OCI-LY3 (cell line): Measurements from ENCODE around the gene MLH1.

Experiments used
- H2AFZ ChIP-seq: fragments of 200-600, 300-600 bp; shearing (Covaris generic); 2 replicates; pipeline ENCODE4 v1.6.0; 2014; ENCODE audit warnings: antibody characterized with exemption, low read depth, low read length
- H3K27ac ChIP-seq: fragments of 200-600, 300-600 bp; sonication (generic); 2 replicates; pipeline ENCODE4 v1.5.1; 2014; ENCODE audit warnings: mild to moderate bottlenecking, low read length, moderate library complexity, mixed read lengths
- H3K27me3 ChIP-seq: fragments of 200-600, 300-600 bp; sonication (generic); 2 replicates; pipeline ENCODE4 v1.6.1; 2014; ENCODE audit warnings: low read depth, low read length, mixed read lengths
- H3K36me3 ChIP-seq: fragments of 200-600, 300-600 bp; sonication (generic); replicated peaks from 2 replicates; pipeline ENCODE3; 2014; ENCODE audit warnings: low read depth, low read length, mixed read lengths
- H3K4me1 ChIP-seq: fragments of 300-600, 200-600 bp; sonication (generic); 2 replicates; pipeline ENCODE4 v1.6.1; 2014; ENCODE audit warnings: low read length, mixed read lengths
- H3K4me2 ChIP-seq: fragments of 200-600, 300-600 bp; sonication (generic); 2 replicates; pipeline ENCODE4 v1.6.1; 2014; ENCODE audit warnings: low read length, mixed read lengths
- H3K4me3 ChIP-seq: fragments of 300-600, 200-600 bp; sonication (generic); 2 replicates; pipeline ENCODE4 v1.5.1; 2014; ENCODE audit warnings: antibody characterized with exemption, mild to moderate bottlenecking, low read length, moderate library complexity
- H3K79me2 ChIP-seq: fragments of 300-600, 200-600 bp; shearing (Covaris generic); 2 replicates; pipeline ENCODE4 v1.6.1; 2014; ENCODE audit warnings: mild to moderate bottlenecking, low read length, mixed read lengths
- H3K9ac ChIP-seq: fragments of 300-600, 200-600 bp; shearing (Covaris generic); 2 replicates; pipeline ENCODE4 v1.6.0; 2014; ENCODE audit warnings: mild to moderate bottlenecking, low read length, moderate library complexity
- H3K9me3 ChIP-seq: fragments of 200-600, 300-600 bp; shearing (Covaris generic); 2 replicates; pipeline ENCODE4 v1.6.1; 2014; ENCODE audit warnings: low read length, mixed read lengths; ENCODE audit not compliant: insufficient read depth
- H4K20me1 ChIP-seq: fragments of 200-600, 300-600 bp; sonication (generic); 2 replicates; pipeline ENCODE4 v1.6.1; 2016; ENCODE audit warnings: low read length, mixed read lengths; ENCODE audit not compliant: insufficient read depth
- EZH2phosphoT487 ChIP-seq: fragments of 200-600 bp; shearing (Covaris generic); IDR thresholded peaks from 2 replicates; pipeline ENCODE4 v1.6.1; 2018; ENCODE audit warnings: antibody characterized with exemption, mixed run types, low read depth
- TF ChIP-seq, protein P1 (sequence below): fragments of 200-600, 300-600 bp; sonication (generic); IDR thresholded peaks from 2 replicates; pipeline ENCODE4 v1.5.1; 2014; ENCODE audit warnings: antibody characterized with exemption, low read length, low read depth

Gene MLH1

GRCh38 chr3:37032961-37033360 lies 39.6 kb downstream of the MLH1 start:
- no peaks in the 10 kb centered on the region for H3K27me3 ChIP-seq
- TF ChIP-seq, protein P1, sequence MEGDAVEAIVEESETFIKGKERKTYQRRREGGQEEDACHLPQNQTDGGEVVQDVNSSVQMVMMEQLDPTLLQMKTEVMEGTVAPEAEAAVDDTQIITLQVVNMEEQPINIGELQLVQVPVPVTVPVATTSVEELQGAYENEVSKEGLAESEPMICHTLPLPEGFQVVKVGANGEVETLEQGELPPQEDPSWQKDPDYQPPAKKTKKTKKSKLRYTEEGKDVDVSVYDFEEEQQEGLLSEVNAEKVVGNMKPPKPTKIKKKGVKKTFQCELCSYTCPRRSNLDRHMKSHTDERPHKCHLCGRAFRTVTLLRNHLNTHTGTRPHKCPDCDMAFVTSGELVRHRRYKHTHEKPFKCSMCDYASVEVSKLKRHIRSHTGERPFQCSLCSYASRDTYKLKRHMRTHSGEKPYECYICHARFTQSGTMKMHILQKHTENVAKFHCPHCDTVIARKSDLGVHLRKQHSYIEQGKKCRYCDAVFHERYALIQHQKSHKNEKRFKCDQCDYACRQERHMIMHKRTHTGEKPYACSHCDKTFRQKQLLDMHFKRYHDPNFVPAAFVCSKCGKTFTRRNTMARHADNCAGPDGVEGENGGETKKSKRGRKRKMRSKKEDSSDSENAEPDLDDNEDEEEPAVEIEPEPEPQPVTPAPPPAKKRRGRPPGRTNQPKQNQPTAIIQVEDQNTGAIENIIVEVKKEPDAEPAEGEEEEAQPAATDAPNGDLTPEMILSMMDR = no peak
- no peak for TF ChIP-seq EZH2phosphoT487
- no peak overlapping the region for H3K27ac ChIP-seq
- H4K20me1 ChIP-seq = peaks cover 4% of the 10 kb centered on the region; the same call in 1 of the 2 replicates
- no peaks in the 10 kb centered on the region for H3K4me1 ChIP-seq
- no peak overlapping the region for H3K4me2 ChIP-seq
- no peak overlapping the region for H3K9ac ChIP-seq
- H2AFZ ChIP-seq = no peak overlapping the region
- no peaks in the 10 kb centered on the region for H3K79me2 ChIP-seq
- peaks cover 80% of the 10 kb centered on the region for H3K36me3 ChIP-seq
- H3K9me3 ChIP-seq = peaks cover 7% of the 10 kb centered on the region
- no peak overlapping the region for H3K4me3 ChIP-seq

DNA sequence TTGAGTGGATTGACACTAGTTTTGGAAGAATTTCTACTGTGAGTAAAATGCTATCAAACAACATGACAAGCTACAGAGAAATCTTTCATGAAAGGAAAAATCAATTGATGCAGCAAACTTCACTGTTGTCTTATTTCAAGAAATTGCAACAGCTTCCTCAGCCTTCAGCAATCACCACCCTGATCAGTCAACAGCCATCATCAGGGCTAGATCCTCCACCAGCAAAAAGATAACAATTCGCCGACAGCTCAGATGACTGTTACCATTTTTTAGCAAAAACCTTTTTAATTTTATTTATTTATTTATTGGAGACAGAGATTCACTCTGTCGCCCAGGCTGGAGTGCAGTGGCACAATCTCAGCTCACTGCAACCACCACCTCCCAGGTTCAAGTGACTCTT lies 44.0 kb downstream of the MLH1 start:
- H3K4me2 ChIP-seq = no peak overlapping the region
- H4K20me1 ChIP-seq = peaks cover 4% of the 10 kb centered on the region; the same call in 1 of the 2 replicates
- H3K4me1 ChIP-seq = no peaks in the 10 kb centered on the region
- no peak overlapping the region for H2AFZ ChIP-seq
- no peak for TF ChIP-seq EZH2phosphoT487
- TF ChIP-seq, protein P1 = no peak
- H3K36me3 ChIP-seq = peaks cover 88% of the 10 kb centered on the region
- H3K4me3 ChIP-seq = no peak overlapping the region
- no peaks in the 10 kb centered on the region for H3K79me2 ChIP-seq
- H3K9ac ChIP-seq = no peak overlapping the region
- no peak overlapping the region for H3K27ac ChIP-seq
- H3K9me3 ChIP-seq = peaks cover 7% of the 10 kb centered on the region
- H3K27me3 ChIP-seq = no peaks in the 10 kb centered on the region

- H3K36me3 ChIP-seq = peaks cover 71% of the 10 kb centered on the region
- H3K27ac ChIP-seq = no peak overlapping the region
- H3K27me3 ChIP-seq = no peaks in the 10 kb centered on the region
- no peak overlapping the region for H2AFZ ChIP-seq
- TF ChIP-seq EZH2phosphoT487 = no peak
- TF ChIP-seq, protein P1 = no peak
- H3K9ac ChIP-seq = no peak overlapping the region
- no peaks in the 10 kb centered on the region for H3K79me2 ChIP-seq
- H3K4me2 ChIP-seq = no peak overlapping the region
- H3K4me1 ChIP-seq = peaks cover 6% of the 10 kb centered on the region
- H3K4me3 ChIP-seq = no peak overlapping the region
- H4K20me1 ChIP-seq = no peaks in the 10 kb centered on the region
- peaks cover 7% of the 10 kb centered on the region for H3K9me3 ChIP-seq
Observed at GRCh38 chr3:37039161-37039846, 46.0 kb downstream of the MLH1 start.

DNA sequence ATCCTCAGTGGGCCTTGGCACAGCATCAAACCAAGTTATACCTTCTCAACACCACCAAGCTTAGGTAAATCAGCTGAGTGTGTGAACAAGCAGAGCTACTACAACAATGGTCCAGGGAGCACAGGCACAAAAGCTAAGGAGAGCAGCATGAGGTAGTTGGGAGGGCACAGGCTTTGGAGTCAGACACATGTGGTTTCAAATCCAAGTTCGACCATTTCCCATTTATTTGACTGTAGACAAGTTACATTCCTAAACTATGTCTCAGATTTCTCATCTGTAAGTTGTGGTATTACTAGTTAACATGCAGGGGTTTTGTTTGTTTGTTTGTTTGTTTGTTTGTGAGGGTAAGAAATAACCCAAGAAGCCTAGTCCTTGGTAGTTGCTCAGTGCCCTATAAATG lies 46.9 kb downstream of the MLH1 start:
- TF ChIP-seq, protein P1 = no peak
- TF ChIP-seq EZH2phosphoT487 = no peak
- Histone ChIP-seq H3K9me3 (peaks cover 3% of the 10 kb centered on the region; the same call in 1 of the 2 replicates), H3K9ac (no peak overlapping the region), H2AFZ (no peak overlapping the region), H3K4me1 (peaks cover 6% of the 10 kb centered on the region), H3K4me2 (no peak overlapping the region), H3K27me3 (no peaks in the 10 kb centered on the region), H3K79me2 (no peaks in the 10 kb centered on the region), H3K27ac (no peak overlapping the region), H3K4me3 (no peak overlapping the region), H3K36me3 (peaks cover 64% of the 10 kb centered on the region), H4K20me1 (no peaks in the 10 kb centered on the region)
